GM12801 (cell line): ENCODE results near the gene PCDHGA1.

Experiments used
- CTCF ChIP-seq: IDR thresholded peaks from one replicate; pipeline ENCODE4 v1.5.1; 2011; ENCODE audit warnings: control low read depth; ENCODE audit not compliant: insufficient read length; ENCODE audit errors: extremely low read depth

Gene PCDHGA1

GRCh38 chr5:141515946-141516671, 185.8 kb downstream of the PCDHGA1 start:
- no peak for TF ChIP-seq CTCF

GRCh38 chr5:141516672-141517025, 186.3 kb downstream of the PCDHGA1 start:
- TF ChIP-seq CTCF: no peak

GRCh38 chr5:141517312-141517711, 187.0 kb downstream of the PCDHGA1 start:
- TF ChIP-seq CTCF: no peak

GRCh38 chr5:141517880-141518617, 187.7 kb downstream of the PCDHGA1 start:
- TF ChIP-seq CTCF: no peak

GRCh38 chr5:141518618-141519015, 188.3 kb downstream of the PCDHGA1 start:
- TF ChIP-seq CTCF: no peak

GRCh38 chr5:141519605-141520565, 189.6 kb downstream of the PCDHGA1 start:
- TF ChIP-seq CTCF: no peak

GRCh38 chr5:141521244-141521781, 191.0 kb downstream of the PCDHGA1 start:
- no peak for TF ChIP-seq CTCF
